GM21529 (cell line): ENCODE data around the gene NCS1.

ENCODE experiments used
- ATAC-seq: cut with Tn5 transposase; IDR thresholded peaks from one replicate; pipeline ENCODE4 v1.9.1; 2021; ENCODE audit not compliant: unreplicated experiment

Gene NCS1

GRCh38 chr9:130193103-130193502 lies 20.9 kb downstream of the NCS1 start:
- ATAC-seq: no peak

- no peak for ATAC-seq
Measured at GRCh38 chr9:130193531-130194377, 21.6 kb downstream of the NCS1 start.

- ATAC-seq: no peak
Measured at GRCh38 chr9:130194378-130194932, 22.3 kb downstream of the NCS1 start.

- no peak for ATAC-seq
Measured at GRCh38 chr9:130195638-130196037, 23.4 kb downstream of the NCS1 start.

GRCh38 chr9:130196643-130197042 lies 24.4 kb downstream of the NCS1 start:
- ATAC-seq: no peak

- ATAC-seq: no peak
Measured at GRCh38 chr9:130197386-130197785, 25.2 kb downstream of the NCS1 start.

- ATAC-seq: no peak
Measured at GRCh38 chr9:130197888-130198287, 25.7 kb downstream of the NCS1 start.

GRCh38 chr9:130198501-130199179 lies 26.4 kb downstream of the NCS1 start:
- ATAC-seq: no peak

- ATAC-seq: no peak
Measured at GRCh38 chr9:130199605-130200004, 27.4 kb downstream of the NCS1 start.

GRCh38 chr9:130200038-130200849 lies 28.0 kb downstream of the NCS1 start:
- ATAC-seq: no peak

- ATAC-seq: no peak
Measured at GRCh38 chr9:130201399-130201873, 29.2 kb downstream of the NCS1 start.

GRCh38 chr9:130201974-130202373 lies 29.8 kb downstream of the NCS1 start:
- no peak for ATAC-seq

- ATAC-seq: no peak
Measured at GRCh38 chr9:130204341-130204740, 32.1 kb downstream of the NCS1 start.

GRCh38 chr9:130204959-130205358 lies 32.8 kb downstream of the NCS1 start:
- no peak for ATAC-seq

- ATAC-seq: no peak
Measured at GRCh38 chr9:130205912-130206311, 33.7 kb downstream of the NCS1 start.

- no peak for ATAC-seq
Measured at GRCh38 chr9:130206579-130206978, 34.4 kb downstream of the NCS1 start.

GRCh38 chr9:130207241-130207992 lies 35.2 kb downstream of the NCS1 start:
- ATAC-seq: no peak

- no peak for ATAC-seq
Measured at GRCh38 chr9:130208600-130209347, 36.6 kb downstream of the NCS1 start.

GRCh38 chr9:130209422-130209821 lies 37.2 kb downstream of the NCS1 start:
- ATAC-seq: no peak
